K562 (cell line): ENCODE data around the gene BBX. TPM values are rescaled to one million over a fixed set of nuclear protein-coding genes. Genes with fewer than 3 reads are reported as not detected.

ENCODE experiments used
- ATAC-seq: fragments of 200-7000 bp; cut with Tn5 transposase; 3 replicates; pipeline ENCODE4 v1.9.1; 2020; ENCODE audit warnings: moderate library complexity
- BruUV-seq: library from RNA; stranded (reverse); fragments of 400-500 nt; replicated peaks from 2 replicates; lab custom pipeline; 2021; lab: Mats Ljungman, UMichigan
- CTCF ChIA-PET: fragments of 300-600 bp; formaldehyde crosslinking; extraction: SDS; loops from one replicate; lab custom pipeline; 2021; ENCODE audit warnings: low intra/inter-chr PET ratio; lab: Yijun Ruan, JAX
- POLR2A ChIA-PET: fragments of 300-600, 350-650 bp; sonication (Branson Sonifier 250); formaldehyde crosslinking; extraction: SDS; loops from one replicate; lab custom pipeline; 2021; ENCODE audit warnings: antibody characterized with exemption, inconsistent platforms; lab: Yijun Ruan, JAX
- DNase-seq, 4 experiments: peaks; one replicate each; pipeline versions ENCODE4 v3.0.0 to v3.0.0-alpha.2; 2011 to 2018; ENCODE audit warnings: low spot score in 3 of 4, mixed read lengths in 3 of 4; ENCODE audit errors: extremely low read depth in 1 of 4
- FAIRE-seq: peaks from 2 replicates; lab custom pipeline; 2011; peaks lifted over from hg19 to GRCh38; lab: Jason Lieb, UNC
- H2AFZ ChIP-seq: 2 replicates; pipeline ENCODE4 v1.6.0; 2011; ENCODE audit warnings: low read depth, low read length, control low read depth, inconsistent platforms
- H3K27ac ChIP-seq: fragments of 200-600 bp; 3 replicates; pipeline ENCODE4 v1.8.0; 2011; ENCODE audit warnings: low read depth, mild to moderate bottlenecking, control low read depth, inconsistent platforms, low read length, moderate library complexity, mixed read lengths; ENCODE audit errors: extremely low read depth
- H3K27me3 ChIP-seq, 2 experiments: fragments of 300-600 bp in 1 of 2; 2 replicates in 1 of 2; 3 replicates in 1 of 2; pipeline versions ENCODE4 v1.6.0 to v1.8.0; 2011; ENCODE audit warnings: inconsistent platforms in 2 of 2, low read length in 2 of 2, mild to moderate bottlenecking in 1 of 2, mixed read lengths in 1 of 2, moderate library complexity in 1 of 2; ENCODE audit not compliant: control insufficient read depth in 2 of 2, insufficient read depth in 2 of 2
- H3K36me3 ChIP-seq: fragments of 300-600 bp; 3 replicates; pipeline ENCODE4 v1.8.0; 2011; ENCODE audit warnings: mild to moderate bottlenecking, low read length, inconsistent platforms; ENCODE audit not compliant: control insufficient read depth, insufficient read depth
- H3K4me1 ChIP-seq, 2 experiments: fragments of 200-600 bp in 1 of 2; replicated peaks in 1 of 2; 2 replicates in 1 of 2; 3 replicates in 1 of 2; pipeline versions ENCODE4 v1.5.1 to v1.8.0; 2011; ENCODE audit warnings: inconsistent platforms in 2 of 2, low read length in 2 of 2, mild to moderate bottlenecking in 1 of 2, mixed read lengths in 1 of 2, moderate library complexity in 1 of 2; ENCODE audit not compliant: control insufficient read depth in 2 of 2, insufficient read depth in 2 of 2
- H3K4me2 ChIP-seq: 2 replicates; pipeline ENCODE4 v1.6.1; 2011; ENCODE audit warnings: low read length, control low read depth, inconsistent platforms, mixed read lengths; ENCODE audit not compliant: insufficient read depth
- H3K4me3 ChIP-seq: fragments of 200-600 bp; sonication (generic), shearing (Covaris generic); 2 replicates; pipeline ENCODE4 v1.5.1; 2016; ENCODE audit warnings: control low read depth, inconsistent platforms
- H3K79me2 ChIP-seq: fragments of 200-600 bp; 3 replicates; pipeline ENCODE4 v1.8.0; 2011; ENCODE audit warnings: low read length, inconsistent platforms; ENCODE audit not compliant: control insufficient read depth, insufficient read depth
- H3K9ac ChIP-seq, 2 experiments: 2 replicates each; pipeline versions ENCODE4 v1.6.0 to v1.6.1; 2011; ENCODE audit warnings: low read depth in 2 of 2, low read length in 2 of 2, control low read depth in 1 of 2, inconsistent platforms in 1 of 2, mild to moderate bottlenecking in 1 of 2, mixed read lengths in 1 of 2; ENCODE audit not compliant: insufficient read depth in 1 of 2
- H3K9me1 ChIP-seq: one replicate; pipeline ENCODE4 v1.6.0; 2011; ENCODE audit warnings: inconsistent platforms, mild to moderate bottlenecking, low read length, moderate library complexity; ENCODE audit not compliant: control insufficient read depth, insufficient read depth
- H3K9me3 ChIP-seq: replicated peaks from 2 replicates; pipeline ENCODE4 v1.5.1; 2011; ENCODE audit warnings: low read depth, low read length, inconsistent platforms; ENCODE audit not compliant: control insufficient read depth, insufficient read depth
- H4K20me1 ChIP-seq: replicated peaks from 2 replicates; pipeline ENCODE4 v1.6.1; 2011; ENCODE audit warnings: low read length, inconsistent platforms, mixed read lengths; ENCODE audit not compliant: control insufficient read depth, insufficient read depth
- ARID1B ChIP-seq: fragments of 450-650 bp; IDR thresholded peaks from 2 replicates; pipeline ENCODE4 v1.6.1; 2016; ENCODE audit warnings: antibody characterized with exemption, mild to moderate bottlenecking, inconsistent platforms
- BHLHE40 ChIP-seq: IDR thresholded peaks from 2 replicates; pipeline ENCODE4 v1.6.1; 2011; ENCODE audit warnings: low read length, improper control_type of control experiment
- BRCA1 ChIP-seq, 2 experiments: fragments of 450-650 bp in 1 of 2; sonication (generic) in 1 of 2; formaldehyde crosslinking in 1 of 2; IDR thresholded peaks; 2 replicates each; pipeline versions ENCODE4 v1.5.0 to v1.6.1; 2017 to 2020; ENCODE audit warnings: mild to moderate bottlenecking in 1 of 2, missing genetic modification reagents in 1 of 2
- CBX8 ChIP-seq: fragments of 200-600 bp; sonication (generic); IDR thresholded peaks from 2 replicates; pipeline ENCODE4 v1.6.1; 2012; ENCODE audit warnings: borderline replicate concordance, mixed run types, low read depth, mild to moderate bottlenecking, moderate library complexity, mixed read lengths, low read length, control low read depth, inconsistent platforms; ENCODE audit not compliant: poor library complexity, severe bottlenecking; ENCODE audit errors: extremely low read depth
- POLR2AphosphoS2 ChIP-seq: IDR thresholded peaks from 2 replicates; pipeline ENCODE4 v1.6.1; 2012; ENCODE audit warnings: low read length, improper control_type of control experiment
- RBFOX2 ChIP-seq: fragments of 200-400 bp; formaldehyde crosslinking; IDR thresholded peaks from 2 replicates; pipeline ENCODE4 v1.6.1; 2017; ENCODE audit warnings: low read depth, mild to moderate bottlenecking, low read length, moderate library complexity
- RCOR1 ChIP-seq, 2 experiments: IDR thresholded peaks; 2 replicates each; pipeline ENCODE4 v1.6.1; 2012; ENCODE audit warnings: low read depth in 2 of 2, low read length in 2 of 2, borderline replicate concordance in 1 of 2, improper control_type of control experiment in 1 of 2
- RFX1 ChIP-seq: fragments of 450-650 bp; IDR thresholded peaks from 2 replicates; pipeline ENCODE4 v1.6.1; 2016; ENCODE audit warnings: mild to moderate bottlenecking, moderate library complexity
- RNF2 ChIP-seq: sonication (generic); IDR thresholded peaks from 2 replicates; pipeline ENCODE4 v1.6.1; 2016
- RUNX1 ChIP-seq: sonication (generic); IDR thresholded peaks from 2 replicates; pipeline ENCODE4 v1.6.1; 2016; ENCODE audit warnings: antibody characterized with exemption, low read depth
- SMAD2 ChIP-seq: fragments of 150-350 bp; IDR thresholded peaks from 2 replicates; pipeline ENCODE4 v1.6.1; 2014; ENCODE audit warnings: low read depth, mild to moderate bottlenecking, low read length
- SMARCE1 ChIP-seq: fragments of 450-650 bp; IDR thresholded peaks from 2 replicates; pipeline ENCODE4 v1.7.1; 2016; ENCODE audit warnings: mild to moderate bottlenecking
- TEAD4 ChIP-seq, 2 experiments: sonication (generic) in 1 of 2; formaldehyde crosslinking in 1 of 2; IDR thresholded peaks; 2 replicates each; pipeline versions ENCODE4 v1.6.1 to v1.8.0; 2012 to 2022; ENCODE audit warnings: borderline replicate concordance in 1 of 2, inconsistent platforms in 1 of 2, low read length in 1 of 2, mild to moderate bottlenecking in 1 of 2, missing genetic modification reagents in 1 of 2
- ZNF263 ChIP-seq: sonication (generic); formaldehyde crosslinking; IDR thresholded peaks from 2 replicates; pipeline ENCODE4 v1.8.0; 2022; ENCODE audit warnings: mild to moderate bottlenecking, missing genetic modification reagents, borderline replicate concordance
- ZNF77 ChIP-seq: fragments of 250-450 bp; sonication (Bioruptor Pico); IDR thresholded peaks from 2 replicates; pipeline ENCODE4 v1.5.0; 2020
- WGBS: fragments of 100-300 bp; shearing (Covaris generic); methylation state at CpG from one replicate; pipeline ENCODE4 v1.1.6; 2016; ENCODE audit warnings: low coverage, mixed read lengths; ENCODE audit not compliant: insufficient coverage; ENCODE audit errors: missing lambda C conversion rate; 5-methylcytosine and 5-hydroxymethylcytosine counted together
- in situ Hi-C: fragments of 300-500 bp; cut with MboI; formaldehyde crosslinking; loops from 4 replicates; pipeline ENCODE4 v1.15.0; 2018; ENCODE audit warnings: inconsistent platforms, mixed read lengths
- intact Hi-C: fragments of 100-400 bp; cut with micrococcal nuclease; formaldehyde crosslinking; loops from 2 replicates; pipeline ENCODE4 v1.14.2; 2022
- polyA plus RNA-seq, 8 experiments: library from polyadenylated mRNA; depleted of rRNA in 4 of 8; stranded (reverse) in 5 of 8; unstranded in 3 of 8; fragments of >200 nt; fragmentation: Nextera tagmentation in 2 of 8; fragmentation: Illumina TruSeq in 1 of 8; extraction: Ambion mirVana in 2 of 8; extraction: Trizol in 1 of 8; gene quantifications; 2 replicates each; pipeline versions ENCODE4 v1.2.1 to v1.2.3, GENCODE V29; 2011 to 2014; ENCODE audit warnings: inconsistent platforms in 1 of 8, missing spikeins in 1 of 8
- total RNA-seq, 7 experiments: library from RNA; depleted of rRNA in 6 of 7; stranded (reverse); fragments of >200 nt in 6 of 7; fragmentation: Illumina TruSeq in 2 of 7; extraction: Trizol in 2 of 7; gene quantifications; 2 replicates each; pipeline versions ENCODE4 v1.2.1 to v1.2.3, GENCODE V29; 2011 to 2021; ENCODE audit warnings: low replicate concordance in 1 of 7
- TF ChIP-seq, protein P1 (sequence below): fragments of 450-650 bp; formaldehyde crosslinking; conservative IDR thresholded peaks from 2 replicates; pipeline ENCODE4 v1.4.0; 2022; ENCODE audit warnings: mild to moderate bottlenecking, missing genetic modification characterization
- TF ChIP-seq, protein P2 (sequence below): sonication (generic); formaldehyde crosslinking; IDR thresholded peaks from 2 replicates; pipeline ENCODE4 v1.8.0; 2022; ENCODE audit warnings: mild to moderate bottlenecking, missing genetic modification reagents

BBX gene
- total and polyA plus RNA-seq, 9 of the 15 experiments (the other 6 are each of a cell fraction or from before 2014, with no cell fraction given): 4.9 to 19.5 (median 11.8) TPM

DNA sequence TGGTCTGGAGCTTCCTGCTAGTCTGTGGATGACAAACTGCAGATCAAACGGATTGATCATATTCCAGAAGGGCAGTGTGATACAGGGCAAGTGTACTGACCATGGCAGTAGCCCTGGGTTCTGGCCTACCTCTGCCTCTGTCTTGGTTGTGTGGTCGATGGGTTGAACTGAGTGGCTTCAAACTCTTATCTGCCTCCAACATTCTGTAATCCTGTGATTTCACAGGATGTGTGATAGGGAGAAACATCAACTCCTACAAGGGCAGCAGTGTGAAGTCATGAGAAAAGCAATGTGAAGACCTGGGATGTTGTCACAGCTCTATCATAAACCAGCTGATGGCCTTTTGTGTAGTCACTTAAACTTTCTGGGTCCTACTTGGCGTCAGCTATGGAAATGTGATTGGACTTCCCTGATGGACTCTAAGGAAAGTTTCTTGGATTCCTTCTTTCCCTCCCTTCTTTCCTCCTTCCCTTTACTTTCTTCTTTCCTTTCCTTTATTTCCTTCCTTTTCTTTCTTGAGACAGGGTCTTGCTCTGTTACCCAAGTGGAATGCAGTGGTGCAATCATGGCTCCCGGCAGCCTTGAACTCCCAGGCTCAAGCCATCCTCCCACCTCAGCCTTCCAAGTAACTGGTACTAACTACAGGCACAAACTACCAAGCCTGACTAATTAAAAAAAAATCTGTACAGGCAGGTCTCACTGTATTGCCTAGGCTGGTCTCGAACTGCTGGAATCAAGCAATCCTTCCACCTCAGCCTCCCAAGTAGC lies 114.8 kb downstream of the BBX start (continued):
- TF ChIP-seq, protein P1, sequence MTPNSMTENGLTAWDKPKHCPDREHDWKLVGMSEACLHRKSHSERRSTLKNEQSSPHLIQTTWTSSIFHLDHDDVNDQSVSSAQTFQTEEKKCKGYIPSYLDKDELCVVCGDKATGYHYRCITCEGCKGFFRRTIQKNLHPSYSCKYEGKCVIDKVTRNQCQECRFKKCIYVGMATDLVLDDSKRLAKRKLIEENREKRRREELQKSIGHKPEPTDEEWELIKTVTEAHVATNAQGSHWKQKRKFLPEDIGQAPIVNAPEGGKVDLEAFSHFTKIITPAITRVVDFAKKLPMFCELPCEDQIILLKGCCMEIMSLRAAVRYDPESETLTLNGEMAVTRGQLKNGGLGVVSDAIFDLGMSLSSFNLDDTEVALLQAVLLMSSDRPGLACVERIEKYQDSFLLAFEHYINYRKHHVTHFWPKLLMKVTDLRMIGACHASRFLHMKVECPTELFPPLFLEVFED (CRISPR knock-in tag): no peak
- no peak for TF ChIP-seq POLR2AphosphoS2
- 0 out of 2 replicates have a peak, but pooled peaks have one; percentile 16 for TF ChIP-seq ARID1B
- no peak for TF ChIP-seq BHLHE40
- no peak for TF ChIP-seq RNF2
- TF ChIP-seq SMARCE1: no peak
- no peak for TF ChIP-seq RUNX1

DNA sequence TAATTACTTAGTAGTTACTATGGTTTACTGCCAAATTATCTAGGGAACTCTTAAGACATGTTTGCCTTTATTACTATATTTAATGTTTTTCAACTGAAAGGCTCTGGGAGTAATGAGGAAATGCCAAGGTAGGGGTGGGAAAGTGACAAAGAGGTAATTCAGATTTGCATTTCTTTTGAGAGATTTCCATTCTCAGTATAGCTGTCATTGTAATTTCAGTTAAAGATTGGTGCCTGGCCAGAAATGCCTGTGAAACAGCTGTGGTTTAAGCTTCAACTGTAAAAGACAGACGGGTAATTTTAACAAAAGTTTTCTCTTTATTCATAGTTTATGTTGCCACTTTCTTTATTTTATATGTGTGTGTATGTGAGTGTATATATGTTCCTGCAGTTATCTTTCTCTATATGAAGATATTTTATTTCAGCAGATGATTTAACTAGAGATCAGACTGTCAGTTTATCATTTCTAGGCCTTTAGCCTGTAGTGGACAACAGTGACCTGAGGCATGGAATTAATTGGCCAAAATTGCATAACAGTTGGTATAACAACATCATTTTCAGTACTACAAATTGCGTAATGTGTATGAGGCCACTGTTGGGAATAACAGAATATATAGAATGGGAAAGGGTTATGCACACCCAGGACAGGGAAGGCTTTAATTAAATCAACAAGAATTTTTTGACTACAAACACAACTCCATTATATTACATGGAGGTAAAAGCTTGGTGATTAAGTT lies 119.0 kb downstream of the BBX start:
- Histone ChIP-seq H2AFZ (no peak overlapping the region), H3K27me3 (no peaks in the 10 kb centered on the region), H3K36me3 (no peaks in the 10 kb centered on the region), H3K4me1 (no peaks in the 10 kb centered on the region), H3K9me3 (no peaks in the 10 kb centered on the region), H3K4me2 (no peak overlapping the region), H3K79me2 (no peaks in the 10 kb centered on the region), H3K27ac (no peak overlapping the region), H4K20me1 (no peaks in the 10 kb centered on the region; the same call in 1 of the 2 replicates), H3K9ac (no peak overlapping the region), H3K9me1 (no peaks in the 10 kb centered on the region), H3K4me3 (no peak overlapping the region)
- FAIRE-seq (no peak), ATAC-seq (no peak), DNase-seq (no peak)
- CTCF ChIA-PET: no interaction called here
- in situ Hi-C loops (no loop called here), intact Hi-C loops (no loop called here)
- WGBS: 33% methylated on average over 2 of the region's 2 CpGs
- BruUV-seq: no TSS peak
- POLR2A ChIA-PET: no interaction called here
- no peak for TF ChIP-seq ZNF77 (CRISPR knock-in tag)
- TF ChIP-seq RBFOX2: no peak
- TF ChIP-seq SMAD2: no peak
- no peak for TF ChIP-seq CBX8
- no peak for TF ChIP-seq RCOR1 (IDR thresholded peaks at IDR 0.05; ENCODE audit: borderline replicate concordance in 1 of 2, low read depth in 2 of 2, low read length in 2 of 2)
- TF ChIP-seq RFX1: no peak
- TF ChIP-seq TEAD4 (IDR thresholded peaks at IDR 0.05; ENCODE audit: low read length): no peak
- no peak for TF ChIP-seq TEAD4 (CRISPR knock-in tag; IDR thresholded peaks at IDR 0.05; ENCODE audit: borderline replicate concordance)
- TF ChIP-seq ZNF263: no peak
- TF ChIP-seq, protein P2, sequence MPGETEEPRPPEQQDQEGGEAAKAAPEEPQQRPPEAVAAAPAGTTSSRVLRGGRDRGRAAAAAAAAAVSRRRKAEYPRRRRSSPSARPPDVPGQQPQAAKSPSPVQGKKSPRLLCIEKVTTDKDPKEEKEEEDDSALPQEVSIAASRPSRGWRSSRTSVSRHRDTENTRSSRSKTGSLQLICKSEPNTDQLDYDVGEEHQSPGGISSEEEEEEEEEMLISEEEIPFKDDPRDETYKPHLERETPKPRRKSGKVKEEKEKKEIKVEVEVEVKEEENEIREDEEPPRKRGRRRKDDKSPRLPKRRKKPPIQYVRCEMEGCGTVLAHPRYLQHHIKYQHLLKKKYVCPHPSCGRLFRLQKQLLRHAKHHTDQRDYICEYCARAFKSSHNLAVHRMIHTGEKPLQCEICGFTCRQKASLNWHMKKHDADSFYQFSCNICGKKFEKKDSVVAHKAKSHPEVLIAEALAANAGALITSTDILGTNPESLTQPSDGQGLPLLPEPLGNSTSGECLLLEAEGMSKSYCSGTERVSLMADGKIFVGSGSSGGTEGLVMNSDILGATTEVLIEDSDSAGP (CRISPR knock-in tag): no peak
- TF ChIP-seq BRCA1 (IDR thresholded peaks at IDR 0.05): no peak
- no peak for TF ChIP-seq BRCA1 (CRISPR knock-in tag; IDR thresholded peaks at IDR 0.05)
